Gastroesophageal sphincter (tissue), 3 donors: ENCODE results near the gene GRID2.

Experiments used
- CTCF ChIP-seq, 4 experiments: fragments of 200-600 bp in 2 of 4; fragments of 450-650 bp in 2 of 4; sonication (generic) in 1 of 4; IDR thresholded peaks; one replicate each; pipeline ENCODE4 v1.5.1; 2017 to 2019; ENCODE audit warnings: antibody characterized with exemption in 4 of 4, mild to moderate bottlenecking in 2 of 4, moderate library complexity in 2 of 4
- POLR2A ChIP-seq, 2 donors: fragments of 450-650 bp; IDR thresholded peaks; one replicate each; pipeline ENCODE4 v1.6.1; 2017; ENCODE audit warnings: antibody characterized with exemption in 2 of 2, mild to moderate bottlenecking in 2 of 2, moderate library complexity in 1 of 2

GRCh38 chr4:92840880-92841279, 537.1 kb downstream of the GRID2 start:
- TF ChIP-seq POLR2A (IDR thresholded peaks at IDR 0.05) (no peak), CTCF (IDR thresholded peaks at IDR 0.05) (no peak)
